ENCODE data around the gene CACTIN.

CACTIN gene

DNA sequence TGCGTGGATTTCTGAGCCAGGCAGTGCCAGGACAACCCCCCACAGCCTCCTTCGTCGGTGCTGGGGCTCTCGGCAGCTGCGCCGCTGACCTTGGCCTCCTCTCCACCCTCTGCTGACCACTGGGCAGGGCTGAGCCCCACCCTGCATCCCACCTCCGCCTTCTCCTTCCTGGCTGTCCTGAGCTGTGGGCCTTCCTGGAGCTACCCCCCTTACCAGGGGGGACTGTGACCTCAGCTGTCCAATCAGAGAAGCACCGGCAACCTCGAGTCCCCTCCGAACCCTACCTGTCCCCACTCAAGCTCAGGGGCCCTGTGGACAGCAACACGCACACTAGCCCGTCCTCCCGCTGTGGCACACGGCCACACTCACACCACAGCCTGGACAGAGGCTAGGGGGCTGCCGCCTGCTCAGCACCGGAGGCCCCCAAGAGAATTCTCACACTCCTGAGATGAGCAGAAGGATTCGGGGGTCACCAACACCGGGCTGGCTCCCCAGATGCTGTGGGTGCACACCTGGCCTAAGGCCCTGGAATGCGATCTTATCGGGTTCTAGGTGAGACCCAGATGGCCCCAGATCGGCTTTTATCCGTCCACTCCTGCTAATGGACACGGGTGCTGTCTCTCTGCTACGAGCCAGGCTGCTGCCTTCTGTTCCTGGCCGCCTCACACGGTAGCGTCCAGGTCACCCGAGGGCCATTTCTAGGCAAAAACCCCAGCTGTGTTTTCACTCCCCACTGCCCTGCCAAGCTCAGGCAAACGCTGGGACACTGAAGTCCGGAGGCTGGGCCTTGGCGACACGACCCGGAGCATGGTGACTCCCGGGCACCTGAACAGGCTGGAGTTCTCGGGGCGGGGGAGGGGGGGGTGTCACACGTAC is 32.5 kb upstream of the CACTIN start:
- H3K27ac ChIP-seq = no peak overlapping the region
- TF ChIP-seq, protein P1, sequence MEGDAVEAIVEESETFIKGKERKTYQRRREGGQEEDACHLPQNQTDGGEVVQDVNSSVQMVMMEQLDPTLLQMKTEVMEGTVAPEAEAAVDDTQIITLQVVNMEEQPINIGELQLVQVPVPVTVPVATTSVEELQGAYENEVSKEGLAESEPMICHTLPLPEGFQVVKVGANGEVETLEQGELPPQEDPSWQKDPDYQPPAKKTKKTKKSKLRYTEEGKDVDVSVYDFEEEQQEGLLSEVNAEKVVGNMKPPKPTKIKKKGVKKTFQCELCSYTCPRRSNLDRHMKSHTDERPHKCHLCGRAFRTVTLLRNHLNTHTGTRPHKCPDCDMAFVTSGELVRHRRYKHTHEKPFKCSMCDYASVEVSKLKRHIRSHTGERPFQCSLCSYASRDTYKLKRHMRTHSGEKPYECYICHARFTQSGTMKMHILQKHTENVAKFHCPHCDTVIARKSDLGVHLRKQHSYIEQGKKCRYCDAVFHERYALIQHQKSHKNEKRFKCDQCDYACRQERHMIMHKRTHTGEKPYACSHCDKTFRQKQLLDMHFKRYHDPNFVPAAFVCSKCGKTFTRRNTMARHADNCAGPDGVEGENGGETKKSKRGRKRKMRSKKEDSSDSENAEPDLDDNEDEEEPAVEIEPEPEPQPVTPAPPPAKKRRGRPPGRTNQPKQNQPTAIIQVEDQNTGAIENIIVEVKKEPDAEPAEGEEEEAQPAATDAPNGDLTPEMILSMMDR (conservative IDR thresholded peaks at IDR 0.05) = no peak

DNA sequence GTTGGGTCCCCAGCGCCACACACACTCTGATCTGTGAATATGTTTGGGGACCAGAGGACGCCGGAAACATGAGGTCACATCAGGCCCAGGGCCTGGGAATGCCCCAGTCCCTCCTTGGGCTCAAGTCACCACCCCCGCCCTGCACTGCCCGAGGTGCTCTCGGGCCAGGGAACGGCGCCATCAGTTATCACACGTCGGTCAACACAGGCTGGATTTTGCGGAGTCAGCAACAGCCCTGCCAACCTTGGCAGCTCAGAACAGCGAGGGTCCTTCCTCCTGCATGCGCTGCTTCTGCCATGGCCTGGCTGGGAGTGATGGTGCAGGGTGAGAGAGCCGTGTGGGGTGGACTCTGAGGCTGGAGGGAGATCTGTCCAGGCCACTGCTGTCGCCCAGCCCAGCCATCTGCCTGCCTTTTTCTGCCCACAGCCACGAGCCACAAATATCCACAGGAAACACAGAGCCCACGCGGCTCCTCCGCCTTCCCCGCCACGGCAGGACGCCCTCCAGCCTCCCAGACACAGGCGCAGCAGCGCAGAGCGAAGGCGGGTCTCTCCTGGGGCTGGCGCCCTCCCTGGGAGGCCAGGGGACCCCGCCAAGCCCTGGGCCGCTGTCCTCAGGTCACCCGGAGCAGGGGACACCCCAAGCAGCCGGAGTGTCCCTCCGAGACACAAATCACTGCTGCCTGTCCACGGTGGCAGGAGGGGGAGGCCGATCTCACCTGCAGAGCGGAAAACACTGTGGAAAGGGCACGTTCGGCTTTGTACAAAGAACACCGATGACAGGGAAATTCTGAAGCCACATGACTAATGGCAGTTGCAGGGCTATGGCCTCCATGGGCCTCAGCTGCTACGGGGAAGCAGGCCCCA is 31.6 kb upstream of the CACTIN start:
- TF ChIP-seq, protein P1 (conservative IDR thresholded peaks at IDR 0.05) = no peak
- no peak overlapping the region for H3K27ac ChIP-seq

DNA sequence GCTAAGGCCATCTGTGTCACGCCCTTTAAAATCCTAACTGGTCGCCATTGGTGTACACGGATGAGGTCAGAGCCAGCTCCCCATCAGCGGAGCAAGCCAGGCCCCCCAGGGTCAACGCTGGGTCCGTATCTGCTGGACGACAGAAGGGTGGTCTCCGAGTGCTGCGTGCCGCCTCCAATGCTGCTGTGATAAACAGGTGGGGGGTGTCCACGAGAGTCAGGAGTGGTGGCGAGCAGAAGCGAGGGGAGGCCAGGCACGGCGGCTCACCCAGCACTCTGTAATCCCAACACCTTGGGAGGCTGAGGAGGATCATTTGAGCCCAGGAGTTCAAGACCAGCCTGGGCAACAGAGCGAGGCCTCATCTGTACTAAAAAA is 30.8 kb upstream of the CACTIN start:
- H3K27ac ChIP-seq = no peak overlapping the region
- TF ChIP-seq, protein P1 (conservative IDR thresholded peaks at IDR 0.05) = no peak

DNA sequence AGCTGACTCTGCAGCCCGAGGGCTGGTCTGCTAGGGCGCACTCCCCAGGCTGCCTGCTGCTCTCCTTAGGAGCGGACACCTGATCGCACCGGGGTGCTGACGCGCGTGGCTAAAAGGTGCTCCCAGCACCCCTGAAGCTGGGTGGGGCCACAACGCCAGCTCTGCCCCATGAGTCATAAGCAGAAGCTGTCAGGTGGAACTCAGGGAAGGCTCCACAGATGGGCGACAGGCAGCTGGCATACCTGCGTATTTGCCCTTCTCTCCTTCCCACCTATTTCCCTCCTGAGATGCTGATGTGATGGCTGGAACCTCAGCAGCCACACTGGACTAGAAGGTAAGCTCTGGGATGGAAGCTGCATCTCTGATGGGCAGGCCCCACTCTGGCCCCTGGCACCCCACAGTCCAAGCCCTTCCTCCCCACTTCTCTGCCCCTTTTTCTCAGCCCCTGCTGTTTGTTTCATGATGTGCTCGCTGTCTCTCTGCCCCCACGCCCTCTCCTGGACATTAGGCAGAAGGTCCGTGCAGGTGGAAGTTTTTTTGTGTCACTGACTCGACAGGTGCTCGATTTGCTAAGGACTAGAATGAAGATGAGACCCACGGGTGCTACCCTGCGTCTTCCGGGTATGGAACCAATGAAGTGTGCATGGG is 30.3 kb upstream of the CACTIN start:
- TF ChIP-seq, protein P1 (conservative IDR thresholded peaks at IDR 0.05) = no peak
- H3K27ac ChIP-seq = no peak overlapping the region

DNA sequence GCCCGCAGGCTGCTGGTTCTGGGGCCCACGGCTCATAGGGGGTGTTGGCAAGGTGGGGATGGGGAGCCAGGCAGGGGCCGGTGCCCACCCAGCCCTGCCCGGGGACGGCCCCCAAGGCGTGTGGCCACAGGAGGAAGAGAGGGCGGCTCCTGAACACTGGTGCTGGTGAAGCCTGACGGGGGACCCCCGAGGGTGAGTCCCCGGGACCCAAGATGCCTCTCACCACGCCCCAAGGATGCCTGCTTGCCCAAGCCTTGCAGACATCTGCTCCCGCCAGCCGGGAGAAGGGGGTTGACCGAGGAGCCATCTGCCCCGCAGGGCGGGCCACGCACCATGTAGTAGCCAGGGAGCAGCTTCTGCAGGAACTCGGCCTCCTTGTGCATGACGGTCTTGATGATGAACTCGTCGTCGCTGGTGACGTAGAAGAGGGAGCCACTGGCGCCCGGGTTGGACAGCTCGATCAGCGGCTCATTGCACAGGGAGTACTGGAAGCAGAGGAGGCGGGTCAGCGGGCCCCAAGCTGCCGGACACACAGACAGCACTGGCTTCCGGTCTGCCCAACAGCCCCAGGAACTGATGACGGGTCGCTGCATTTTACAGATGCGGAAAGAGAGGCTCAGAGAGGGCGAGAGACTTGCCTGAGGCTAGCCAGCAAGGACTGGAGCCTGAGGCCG is 29.6 kb upstream of the CACTIN start:
- TF ChIP-seq, protein P1 (conservative IDR thresholded peaks at IDR 0.05) = no peak

DNA sequence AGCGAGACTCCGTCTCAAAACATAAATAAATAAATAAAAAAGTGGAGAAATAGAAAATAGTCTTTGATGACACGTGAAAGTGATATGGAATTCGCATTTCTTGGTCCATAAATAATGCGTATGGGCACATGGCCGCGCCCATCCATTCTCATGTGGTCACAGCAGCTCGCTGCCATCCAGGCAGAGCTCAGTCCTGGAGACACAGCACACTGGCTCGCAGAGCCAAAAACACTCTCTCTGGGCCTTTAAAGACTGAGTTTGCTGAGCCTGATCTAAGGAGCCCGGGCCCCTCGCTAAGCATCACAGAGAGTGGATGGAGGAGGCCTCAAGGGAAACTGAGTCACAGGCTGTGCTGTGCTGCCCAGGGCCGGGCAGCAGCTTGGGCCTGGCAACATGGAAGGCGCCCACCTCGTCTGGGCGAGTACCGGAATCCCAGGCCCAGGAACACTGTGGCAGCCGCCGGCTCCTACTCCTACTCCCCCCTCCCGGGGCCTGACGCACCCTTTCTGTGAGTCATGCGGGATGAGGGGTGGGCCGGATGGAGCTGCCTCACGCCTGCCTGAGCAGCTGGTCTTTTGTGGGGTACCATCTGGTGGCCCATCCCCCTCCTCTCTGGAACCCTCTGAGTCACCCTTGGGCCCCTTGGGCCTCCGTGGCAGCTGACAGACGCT is 28.9 kb upstream of the CACTIN start:
- H3K27ac ChIP-seq = no peak overlapping the region
- TF ChIP-seq, protein P1 (conservative IDR thresholded peaks at IDR 0.05) = no peak

More for the DNA sequence above, 29.6 kb upstream of the CACTIN start:
- no peak overlapping the region for H3K27ac ChIP-seq
